Activated T-helper 9 cell treated with anti-CD3 and anti-CD28 coated beads, Interleukin-2, amount 50 U/mL, for 16 hours (primary cell): ENCODE data around the gene STAB2.

Experiments used
- DNase-seq: peaks from one replicate; pipeline ENCODE4 v3.0.0-alpha.2; 2020; ENCODE audit warnings: low read depth

STAB2 gene

GRCh38 chr12:103783744-103784664, 196.9 kb downstream of the STAB2 start:
- DNase-seq, result no peak

GRCh38 chr12:103785243-103786031, 198.4 kb downstream of the STAB2 start:
- no peak for DNase-seq

GRCh38 chr12:103786201-103786600, 199.1 kb downstream of the STAB2 start:
- DNase-seq, result no peak

- no peak for DNase-seq
Measured at GRCh38 chr12:103791350-103791920, 204.4 kb downstream of the STAB2 start.

- no peak for DNase-seq
Measured at GRCh38 chr12:103793046-103793445, 206.0 kb downstream of the STAB2 start.

GRCh38 chr12:103793512-103794045, 206.5 kb downstream of the STAB2 start:
- DNase-seq, result no peak

GRCh38 chr12:103794309-103795213, 207.5 kb downstream of the STAB2 start:
- no peak for DNase-seq

- DNase-seq, result no peak
Measured at GRCh38 chr12:103798586-103798985, 211.5 kb downstream of the STAB2 start.

- no peak for DNase-seq
Measured at GRCh38 chr12:103799504-103799856, 212.4 kb downstream of the STAB2 start.

- DNase-seq, result no peak
Measured at GRCh38 chr12:103799857-103800771, 213.0 kb downstream of the STAB2 start.

GRCh38 chr12:103801709-103802585, 214.9 kb downstream of the STAB2 start:
- no peak for DNase-seq

- DNase-seq, result no peak
Measured at GRCh38 chr12:103802586-103802886, 215.5 kb downstream of the STAB2 start.

GRCh38 chr12:103803847-103804246, 216.8 kb downstream of the STAB2 start:
- no peak for DNase-seq

- DNase-seq, result no peak
Measured at GRCh38 chr12:103805655-103806360, 218.7 kb downstream of the STAB2 start.

- no peak for DNase-seq
Measured at GRCh38 chr12:103806803-103807202, 219.7 kb downstream of the STAB2 start.

GRCh38 chr12:103807561-103808238, 220.6 kb downstream of the STAB2 start:
- no peak for DNase-seq

- no peak for DNase-seq
Measured at GRCh38 chr12:103808239-103808880, 221.3 kb downstream of the STAB2 start.

GRCh38 chr12:103809154-103809553, 222.1 kb downstream of the STAB2 start:
- DNase-seq, result no peak
